Hematopoietic multipotent progenitor cell treated with erythropoietin and hydrocortisone succinate and interleukin-3 and kit ligand, for 15 days (in vitro differentiated cells): Measurements from ENCODE around the gene MAGEE1.

Source experiments
- DNase-seq: peaks from one replicate; pipeline ENCODE4 v3.0.0-alpha.2; 2015; ENCODE audit warnings: low spot score

The MAGEE1 gene

GRCh38 chrX:76427560-76428242, at the start of gene MAGEE1:
MAGEE1 (plus strand) TSS chrX:76427710; CDS start chrX:76427931, 221 bp downstream.
- DNase-seq = peak; percentile 20

GRCh38 chrX:76398970-76399369, 28.5 kb upstream of the MAGEE1 start:
- no peak for DNase-seq

GRCh38 chrX:76407795-76408194, 19.7 kb upstream of the MAGEE1 start:
- no peak for DNase-seq

- no peak for DNase-seq
Measured at GRCh38 chrX:76420237-76420636, 7.3 kb upstream of the MAGEE1 start.

GRCh38 chrX:76428243-76429130, 977 bp downstream of the MAGEE1 start:
- no peak for DNase-seq

- no peak for DNase-seq
Measured at GRCh38 chrX:76433219-76433618, 5.7 kb downstream of the MAGEE1 start.

- no peak for DNase-seq
Measured at GRCh38 chrX:76434103-76434741, 6.7 kb downstream of the MAGEE1 start.

- DNase-seq = no peak
Measured at GRCh38 chrX:76439188-76439587, 11.7 kb downstream of the MAGEE1 start.

GRCh38 chrX:76453737-76454406, 26.4 kb downstream of the MAGEE1 start:
- DNase-seq = no peak

- no peak for DNase-seq
Measured at GRCh38 chrX:76454456-76454927, 27.0 kb downstream of the MAGEE1 start.

- DNase-seq = no peak
Measured at GRCh38 chrX:76477353-76477752, 49.8 kb downstream of the MAGEE1 start.
